Fibroblast of skin of abdomen (primary cell): ENCODE measurements around the gene RECQL5.
"Not testable (repeated sequence)": the region's sequence is repeated elsewhere in the genome, so short reads cannot be mapped to it uniquely, and the experiment has no call there.

Experiments
- DNase-seq: peaks from one replicate; pipeline ENCODE4 v3.0.0-alpha.2; 2013

The RECQL5 gene

GRCh38 chr17:75615301-75615700, 51.7 kb downstream of the RECQL5 start:
- no peak for DNase-seq

GRCh38 chr17:75614556-75615270, 52.2 kb downstream of the RECQL5 start:
- no peak for DNase-seq

GRCh38 chr17:75614006-75614405, 52.9 kb downstream of the RECQL5 start:
- DNase-seq: no peak

GRCh38 chr17:75612906-75613626, 53.9 kb downstream of the RECQL5 start:
- DNase-seq: no peak

- no peak for DNase-seq
These were observed 55.0 kb downstream of the RECQL5 start for GRCh38 chr17:75611851-75612429.

- no peak for DNase-seq
These were observed 56.6 kb downstream of the RECQL5 start for GRCh38 chr17:75610103-75610984.

GRCh38 chr17:75607086-75607485, 59.9 kb downstream of the RECQL5 start:
- DNase-seq: no peak

GRCh38 chr17:75605790-75606189, 61.2 kb downstream of the RECQL5 start:
- no peak for DNase-seq

- no peak for DNase-seq
These were observed 62.8 kb downstream of the RECQL5 start for GRCh38 chr17:75604034-75604695.

- no peak for DNase-seq
These were observed 63.8 kb downstream of the RECQL5 start for GRCh38 chr17:75603123-75603522.

GRCh38 chr17:75602644-75603043, 64.3 kb downstream of the RECQL5 start:
- DNase-seq: no peak

- no peak for DNase-seq
These were observed 65.6 kb downstream of the RECQL5 start for GRCh38 chr17:75601057-75601987.

- no peak for DNase-seq
These were observed 70.5 kb downstream of the RECQL5 start for GRCh38 chr17:75596320-75597087.

- DNase-seq: no peak
These were observed 71.0 kb downstream of the RECQL5 start for GRCh38 chr17:75595920-75596313.

GRCh38 chr17:75595284-75595919, 71.6 kb downstream of the RECQL5 start:
- DNase-seq: no peak

- no peak for DNase-seq
These were observed 72.3 kb downstream of the RECQL5 start for GRCh38 chr17:75594499-75595283.

- DNase-seq: not testable (repeated sequence)
These were observed 73.5 kb downstream of the RECQL5 start for GRCh38 chr17:75593430-75593829.

GRCh38 chr17:75592348-75593020, 74.5 kb downstream of the RECQL5 start:
- no peak for DNase-seq
